Renal cortical epithelial cell (primary cell): ENCODE data around the gene CHMP1B. TPM values are rescaled to one million over a fixed set of nuclear protein-coding genes. Genes with fewer than 3 reads are reported as not detected.

Experiments used
- DNase-seq: peaks from one replicate; pipeline ENCODE4 v3.0.0-alpha.2; 2011; ENCODE audit warnings: low read depth
- total RNA-seq: library from RNA; depleted of rRNA; stranded (reverse); fragments of >200 nt; gene quantifications from 2 replicates; pipeline ENCODE4 v1.2.3, GENCODE V29; 2014

CHMP1B gene, protein sequence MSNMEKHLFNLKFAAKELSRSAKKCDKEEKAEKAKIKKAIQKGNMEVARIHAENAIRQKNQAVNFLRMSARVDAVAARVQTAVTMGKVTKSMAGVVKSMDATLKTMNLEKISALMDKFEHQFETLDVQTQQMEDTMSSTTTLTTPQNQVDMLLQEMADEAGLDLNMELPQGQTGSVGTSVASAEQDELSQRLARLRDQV
- 106 and 118 TPM in 2 replicates for total RNA-seq

DNA sequence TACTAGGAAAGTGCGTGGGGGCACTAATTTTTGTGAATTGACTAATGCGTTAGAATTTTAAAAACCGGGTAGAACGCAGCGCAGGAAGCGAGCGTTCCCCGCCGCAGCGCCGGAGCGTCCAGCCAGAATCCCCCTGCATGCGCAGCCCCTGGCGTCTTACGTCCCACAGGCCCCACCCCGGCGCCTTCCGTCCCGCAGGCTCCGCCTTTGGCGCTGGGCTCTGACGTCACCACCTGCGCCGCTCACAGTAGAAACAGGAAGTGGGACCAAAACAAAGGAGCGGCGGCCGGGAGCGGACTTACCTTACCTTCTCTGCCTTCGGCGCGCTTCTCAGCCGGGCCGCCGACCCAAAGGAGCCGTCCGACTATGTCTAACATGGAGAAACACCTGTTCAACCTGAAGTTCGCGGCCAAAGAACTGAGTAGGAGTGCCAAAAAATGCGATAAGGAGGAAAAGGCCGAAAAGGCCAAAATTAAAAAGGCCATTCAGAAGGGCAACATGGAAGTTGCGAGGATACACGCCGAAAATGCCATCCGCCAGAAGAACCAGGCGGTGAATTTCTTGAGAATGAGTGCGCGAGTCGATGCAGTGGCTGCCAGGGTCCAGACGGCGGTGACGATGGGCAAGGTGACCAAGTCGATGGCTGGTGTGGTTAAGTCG lies at the start of gene CHMP1B:
TSS of gene CHMP1B (plus strand) at position 268 of the 660 bp plus-strand sequence. CDS start at position 367, 99 bp downstream.
- DNase-seq, result peak; percentile 92

DNA sequence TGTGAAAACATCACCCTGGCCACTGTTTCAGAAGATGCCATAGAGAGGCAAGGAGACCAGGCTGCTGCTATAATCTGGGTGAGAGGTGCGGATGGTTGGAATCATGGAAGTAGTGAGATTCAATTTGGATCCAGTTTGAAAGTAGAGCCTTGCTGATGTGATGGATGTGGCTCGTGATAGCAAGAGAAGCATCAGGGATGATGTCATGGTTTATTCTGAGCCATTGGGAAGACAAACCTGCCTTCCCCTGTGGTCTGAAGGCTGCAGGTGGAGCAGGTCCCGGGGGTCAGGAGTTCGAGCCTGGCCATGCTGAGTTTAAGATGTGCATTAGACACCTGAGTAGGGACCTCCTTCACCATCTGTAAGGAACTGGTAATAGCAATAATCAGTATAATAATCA lies 49.6 kb upstream of the CHMP1B start:
- DNase-seq, result no peak

DNA sequence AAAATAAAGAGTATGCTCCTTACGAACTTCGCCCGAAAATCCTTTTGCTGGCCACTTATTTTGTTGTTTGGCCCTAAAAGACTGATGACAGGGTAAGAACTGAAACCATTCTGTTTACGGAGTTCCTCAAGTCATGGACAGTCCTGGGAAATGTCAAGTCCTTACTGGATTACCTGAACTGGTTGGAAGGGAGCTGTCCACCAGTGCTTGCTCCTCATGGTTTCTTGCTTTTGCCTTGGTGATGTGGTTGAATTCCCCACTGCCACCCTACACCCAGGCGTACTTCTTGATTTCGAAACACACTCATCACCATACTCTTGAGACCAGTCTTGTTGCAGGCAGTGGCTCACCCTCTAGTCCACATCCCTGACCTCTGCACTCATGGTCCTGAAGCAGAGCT lies 49.1 kb upstream of the CHMP1B start:
- DNase-seq, result no peak

DNA sequence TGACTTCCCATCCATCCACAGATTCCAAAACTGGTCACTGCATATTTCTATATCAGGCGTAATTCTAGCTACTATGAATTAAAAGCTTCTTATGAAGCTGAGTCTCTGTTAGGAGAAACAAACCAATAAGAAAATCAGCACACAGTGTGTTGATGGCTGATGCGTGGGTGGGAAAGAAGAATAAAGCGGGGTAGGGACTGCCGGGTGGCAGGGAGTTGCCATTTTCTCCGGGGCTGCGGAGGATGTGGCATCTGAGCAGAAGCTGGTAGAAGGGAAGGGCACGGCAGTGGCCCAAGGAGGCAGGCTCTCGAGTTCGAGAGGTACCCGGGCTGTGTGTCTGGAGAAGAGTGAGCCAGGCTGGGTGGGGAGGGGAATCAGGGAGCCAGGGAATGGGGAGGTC lies 48.6 kb upstream of the CHMP1B start:
- no peak for DNase-seq

DNA sequence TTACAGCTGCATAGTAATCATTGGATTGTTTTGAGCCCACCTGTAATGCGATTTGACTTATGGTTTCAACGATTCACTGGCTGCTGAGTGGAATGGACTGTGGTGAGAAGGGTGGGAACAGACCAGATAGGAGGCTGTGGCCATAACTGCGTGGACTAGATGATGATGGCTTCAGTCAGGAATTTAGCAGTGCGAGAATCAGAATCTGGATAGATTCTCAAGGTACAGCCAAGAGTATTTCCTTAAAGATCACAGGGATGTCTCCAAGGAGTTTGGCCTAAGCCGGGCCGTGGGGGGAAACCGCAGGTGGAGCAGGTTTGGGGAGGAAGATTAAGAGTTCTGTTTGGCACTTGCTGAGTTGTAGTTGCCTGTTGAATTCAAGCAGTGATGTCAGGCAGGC lies 44.0 kb upstream of the CHMP1B start:
- no peak for DNase-seq

DNA sequence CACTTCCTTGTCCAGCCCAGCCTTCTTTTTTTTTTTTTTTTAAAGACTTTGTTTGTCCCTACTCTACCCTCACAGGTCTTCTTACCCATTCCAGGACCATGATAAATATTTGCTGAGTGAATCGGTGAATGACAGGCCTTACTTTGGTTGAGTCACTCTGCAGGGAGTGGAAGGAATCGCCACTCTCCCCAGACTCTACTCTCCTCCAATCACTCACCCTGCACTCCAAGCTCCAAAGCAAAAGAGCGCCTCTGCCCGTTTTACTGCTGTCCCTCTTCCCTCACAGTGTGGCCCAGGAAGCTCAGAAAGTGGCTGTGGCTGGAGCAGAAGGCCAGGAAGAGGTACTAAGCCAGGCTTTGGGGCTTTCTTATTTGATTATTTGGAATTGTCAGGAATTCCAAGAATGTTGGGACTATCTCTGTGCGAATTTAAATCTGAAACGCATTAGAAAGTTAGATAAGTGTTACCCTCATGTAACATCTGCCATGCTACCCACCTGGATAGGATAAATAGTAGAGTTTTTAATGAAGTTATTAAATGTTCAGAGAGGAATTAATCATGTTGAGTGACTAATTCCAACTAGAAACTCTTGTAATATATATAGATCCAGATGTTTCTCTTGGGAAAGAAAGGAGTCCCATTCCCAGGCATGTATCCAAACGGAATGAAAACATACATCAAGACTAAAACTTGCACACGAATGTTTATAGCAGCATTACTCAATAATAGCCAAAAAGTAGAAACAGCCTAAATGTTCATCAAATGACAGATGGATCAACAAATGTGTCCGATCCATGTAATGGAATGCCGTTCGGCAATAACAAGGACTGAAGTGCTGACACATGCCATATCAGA lies 43.0 kb upstream of the CHMP1B start:
- peak; percentile 81 for DNase-seq

DNA sequence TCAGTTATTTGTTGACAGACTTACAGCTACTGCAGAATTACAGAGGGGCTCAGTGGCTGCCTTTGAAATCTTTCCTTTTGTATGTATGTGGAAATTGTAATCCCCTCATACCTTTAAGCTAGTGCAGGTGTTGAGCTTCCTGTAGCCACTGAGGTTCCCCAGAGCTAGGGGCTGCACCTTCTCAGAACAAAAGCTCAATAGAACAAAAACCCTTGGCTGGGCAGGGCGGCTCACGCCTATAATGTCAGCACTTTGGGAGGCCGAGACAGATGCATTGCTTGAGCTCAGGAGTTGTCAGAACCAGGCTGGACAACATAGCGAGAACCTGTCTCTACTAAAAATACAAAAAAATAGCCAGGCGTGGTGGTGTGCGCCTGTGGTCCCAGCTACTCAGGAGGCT lies 41.3 kb upstream of the CHMP1B start:
- DNase-seq, result no peak

DNA sequence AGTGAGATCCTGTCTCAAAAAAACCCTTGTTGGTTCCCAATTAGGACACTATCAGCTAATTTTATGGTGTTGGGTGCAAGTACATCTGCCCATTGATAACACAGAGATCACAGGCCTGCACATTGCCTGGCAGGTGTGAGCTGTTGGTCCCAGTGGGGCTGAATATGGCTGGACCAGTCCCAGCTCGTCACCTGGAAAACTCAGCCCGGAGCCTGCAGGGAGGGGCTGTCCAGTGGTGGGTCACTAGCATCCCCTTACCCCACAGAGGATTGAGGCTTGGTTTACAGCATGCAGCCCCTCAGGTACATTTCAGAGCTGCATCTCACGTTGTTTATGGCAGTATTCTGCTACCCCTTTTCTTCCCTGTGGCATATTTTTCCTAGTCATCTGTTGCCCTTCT lies 40.8 kb upstream of the CHMP1B start:
- DNase-seq, result no peak

DNA sequence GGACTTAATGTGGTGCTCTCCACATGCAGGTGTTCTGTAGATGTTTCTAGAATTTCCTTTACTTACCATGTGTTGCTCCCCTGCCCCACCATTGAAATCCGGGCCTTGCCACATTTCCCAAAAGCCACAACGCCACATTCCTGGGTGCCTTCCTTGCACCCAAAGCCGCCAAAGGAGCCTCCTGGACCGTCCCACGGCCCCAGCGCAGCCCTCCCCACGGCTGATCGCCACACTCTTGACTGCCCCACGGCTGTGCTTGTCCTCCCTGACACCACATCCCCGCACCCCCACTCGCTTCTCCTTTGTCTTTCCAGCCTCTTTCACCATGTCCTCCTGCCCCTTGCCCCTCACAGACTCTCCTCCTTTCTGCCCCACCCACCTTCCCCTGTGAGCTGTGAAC lies 40.2 kb upstream of the CHMP1B start:
- no peak for DNase-seq

DNA sequence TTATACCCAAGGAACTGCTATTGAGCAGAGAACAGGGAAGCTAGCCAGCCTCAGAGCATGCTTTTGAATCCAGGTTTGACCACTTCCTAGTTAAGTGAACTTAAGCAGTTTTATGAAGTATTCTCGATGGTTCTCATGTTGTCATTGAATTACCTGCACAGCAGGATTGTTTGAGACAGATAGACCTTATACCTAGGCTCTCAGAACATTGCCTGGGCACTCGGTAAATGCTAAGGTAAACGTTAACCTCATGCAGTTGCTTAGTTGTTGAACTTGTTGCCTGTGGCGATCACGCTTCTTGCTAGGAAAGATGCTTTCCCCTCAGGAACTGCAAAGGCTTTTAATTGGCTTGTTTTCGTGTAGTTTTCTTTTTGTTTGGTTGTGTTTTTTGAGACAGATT lies 34.0 kb upstream of the CHMP1B start:
- DNase-seq, result no peak

DNA sequence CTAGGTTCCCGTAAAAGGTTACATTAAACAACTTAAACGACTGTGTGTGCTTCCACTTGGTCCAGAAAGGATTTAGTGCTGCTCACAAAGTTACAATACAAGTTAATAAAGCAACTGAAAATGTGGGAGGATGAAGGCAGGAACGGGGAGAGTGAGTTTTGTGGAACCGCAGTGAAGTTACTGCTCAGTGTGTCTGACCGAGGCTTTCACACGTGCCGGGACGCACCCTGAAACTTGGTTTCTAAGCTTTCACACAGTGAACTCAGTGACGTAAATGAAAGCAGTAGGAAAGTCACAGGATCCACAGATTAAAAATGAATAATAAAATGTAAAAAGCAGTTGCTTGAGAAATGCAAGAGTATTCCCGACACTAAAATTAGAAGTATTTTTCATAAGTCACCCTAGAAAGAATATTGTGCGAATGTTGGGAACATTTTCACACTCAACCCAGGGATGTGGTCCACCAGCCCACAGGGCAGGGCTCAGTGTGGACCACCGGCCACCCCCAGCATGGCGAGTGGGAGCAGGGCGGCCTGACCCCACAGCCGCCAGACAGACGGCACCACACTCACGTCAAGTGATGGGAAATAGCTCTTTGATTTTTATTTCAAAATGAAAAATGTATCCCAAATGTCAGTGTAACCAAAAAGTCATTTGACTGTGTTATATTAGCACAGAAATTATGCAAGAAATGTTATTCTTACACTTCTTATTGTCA lies 32.6 kb upstream of the CHMP1B start:
- no peak for DNase-seq

DNA sequence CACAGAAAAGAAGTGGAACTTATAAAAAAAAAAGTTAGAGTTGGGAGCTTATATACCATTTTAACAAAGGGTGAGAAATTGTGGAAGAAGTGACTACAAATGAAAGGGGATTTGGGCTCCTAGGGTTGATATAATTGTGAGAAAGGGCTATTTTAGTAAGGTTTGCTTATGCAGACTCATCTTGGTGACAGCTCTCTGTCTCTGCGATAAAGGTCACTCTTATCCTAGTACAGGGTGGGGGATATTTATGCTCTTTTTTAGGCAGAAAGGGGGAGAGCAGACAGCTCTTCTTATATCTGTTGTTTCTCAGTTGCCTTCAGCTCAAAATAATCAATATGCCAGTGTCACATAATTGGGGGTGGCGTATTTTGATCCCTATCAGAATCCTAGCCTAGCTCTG lies 31.3 kb upstream of the CHMP1B start:
- no peak for DNase-seq

DNA sequence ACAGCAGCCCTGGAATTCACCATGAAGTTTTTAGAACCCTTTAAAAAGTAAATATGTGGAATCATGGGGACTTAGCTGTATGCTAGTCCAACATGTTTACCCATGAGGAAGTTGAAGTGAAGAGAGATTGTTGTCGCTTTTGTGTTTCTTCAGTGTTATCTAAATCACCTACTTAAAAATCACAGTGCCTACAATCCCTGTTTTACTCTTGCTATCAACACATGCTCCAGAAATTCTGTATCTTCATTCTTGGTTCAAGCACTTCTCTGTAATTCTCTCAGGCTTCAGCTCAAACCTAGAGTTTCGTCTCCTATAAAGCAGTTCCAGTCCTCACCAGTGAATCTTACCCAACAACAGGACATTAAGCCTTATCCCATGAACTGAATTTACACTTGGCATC lies 30.5 kb upstream of the CHMP1B start:
- no peak for DNase-seq

DNA sequence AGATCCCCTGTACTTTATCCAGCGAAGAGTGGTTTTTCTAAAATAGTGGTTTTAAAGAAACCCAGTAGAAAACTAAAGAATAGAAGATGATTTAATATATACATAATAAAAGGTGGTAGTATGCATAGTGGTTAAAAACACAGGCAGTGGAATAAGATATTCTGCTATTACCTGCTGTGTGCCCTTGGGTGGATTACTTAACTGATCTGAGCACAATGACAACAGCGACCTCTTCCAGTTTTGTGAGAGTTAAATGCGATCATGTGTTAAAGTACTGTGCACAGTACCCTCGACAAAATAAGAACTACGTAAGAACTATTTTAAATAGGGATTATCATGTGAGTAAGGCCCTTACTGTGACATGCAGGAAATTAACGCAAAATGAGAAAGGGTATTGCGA lies 30.0 kb upstream of the CHMP1B start:
- no peak for DNase-seq

DNA sequence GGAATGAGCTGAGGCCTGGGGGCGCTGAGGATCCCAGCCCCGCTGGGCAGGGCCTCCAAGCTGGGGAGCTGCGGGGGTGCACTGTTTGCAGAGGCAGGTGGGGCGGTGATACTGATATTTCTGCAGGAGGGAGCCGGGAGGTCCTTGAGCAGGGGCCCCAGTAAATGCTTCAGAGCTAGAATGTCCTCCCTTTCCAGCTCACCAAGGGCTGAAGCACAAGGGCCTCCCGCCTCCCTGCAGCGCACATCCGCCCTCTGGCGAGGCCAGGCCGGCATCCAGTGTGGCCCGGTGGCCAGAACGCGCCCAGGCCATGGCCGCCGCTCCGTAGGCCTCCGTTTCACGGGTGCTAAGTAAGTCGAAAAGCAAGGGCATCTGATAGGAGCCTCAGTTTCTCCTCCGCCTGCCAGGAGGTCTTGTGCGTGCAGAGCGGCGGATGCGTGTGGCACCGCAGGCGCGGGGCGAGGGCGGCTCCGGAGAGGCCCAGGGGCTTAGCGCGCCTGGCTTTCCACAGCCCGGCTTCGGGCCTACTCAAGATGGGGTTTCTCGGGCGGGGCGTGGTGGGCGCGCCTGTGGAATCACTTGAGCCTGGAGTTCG lies 29.5 kb upstream of the CHMP1B start:
- no peak for DNase-seq

DNA sequence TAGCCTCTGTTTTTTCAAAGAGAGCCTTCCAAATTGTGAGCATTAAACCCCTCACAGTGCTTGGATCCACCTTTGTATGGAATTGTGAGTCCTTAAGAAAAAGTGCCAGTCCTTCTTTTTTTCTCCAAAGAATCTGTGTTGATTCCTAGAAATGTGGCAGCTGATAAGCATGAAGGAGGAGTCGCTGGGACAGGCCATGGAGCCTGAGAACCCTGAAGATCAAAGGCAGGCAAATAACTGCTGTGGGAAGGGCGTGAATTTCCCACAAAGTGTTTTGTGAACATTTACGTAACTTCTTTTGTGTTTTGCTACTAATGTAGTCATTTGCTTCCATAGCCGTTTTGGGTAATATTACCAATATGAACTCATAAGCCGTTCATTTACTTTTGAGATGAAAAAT lies 27.7 kb upstream of the CHMP1B start:
- DNase-seq, result no peak

DNA sequence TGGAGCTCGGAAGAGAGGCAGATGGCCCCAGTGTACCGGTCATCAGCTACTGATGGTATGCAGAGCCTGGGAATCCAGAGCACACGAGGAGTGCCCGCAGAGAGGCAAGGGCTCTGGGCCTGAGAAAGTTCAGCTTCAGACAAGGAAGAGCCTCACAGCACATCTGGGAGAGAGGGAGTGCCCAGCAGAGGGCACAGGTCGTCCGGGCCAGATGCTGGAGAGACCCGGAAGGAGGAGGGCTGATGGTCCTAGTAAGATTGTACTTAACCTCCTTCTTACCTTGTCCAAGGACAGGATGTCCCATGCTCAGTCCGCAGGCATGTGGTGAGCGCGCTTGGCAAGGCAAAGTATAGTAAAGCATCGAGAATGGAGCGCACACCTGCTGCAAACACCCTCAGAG lies 24.4 kb upstream of the CHMP1B start:
- no peak for DNase-seq

DNA sequence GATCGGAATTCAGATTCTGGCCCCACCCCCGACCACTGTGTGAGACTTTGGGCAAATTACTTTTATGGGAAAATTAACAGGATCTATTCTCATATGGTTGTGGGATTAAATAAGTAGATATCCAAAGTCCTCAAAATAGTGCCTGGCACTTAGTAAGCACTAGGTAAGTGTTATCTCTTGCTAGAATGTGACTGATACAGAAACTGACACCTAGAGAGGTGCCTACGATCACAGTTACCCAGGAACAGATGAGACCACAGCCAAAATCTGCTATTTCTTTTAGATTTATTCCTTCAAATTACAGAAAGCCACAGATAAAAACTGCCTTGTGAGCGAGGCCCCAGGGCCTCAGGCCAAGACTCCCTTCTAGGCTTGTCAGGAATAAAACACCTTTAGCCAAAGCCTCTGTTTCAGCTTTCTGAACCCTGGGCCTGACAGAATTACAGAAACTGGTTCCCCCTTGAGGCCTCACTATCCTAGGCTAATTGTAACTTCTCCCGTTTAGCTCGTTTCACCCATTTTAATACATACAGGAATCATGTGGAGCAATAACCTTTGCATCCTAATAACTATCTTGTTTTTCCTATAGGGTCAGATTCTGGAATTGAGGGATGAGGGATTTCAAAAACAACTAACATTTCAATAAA lies 22.3 kb upstream of the CHMP1B start:
- DNase-seq, result no peak

DNA sequence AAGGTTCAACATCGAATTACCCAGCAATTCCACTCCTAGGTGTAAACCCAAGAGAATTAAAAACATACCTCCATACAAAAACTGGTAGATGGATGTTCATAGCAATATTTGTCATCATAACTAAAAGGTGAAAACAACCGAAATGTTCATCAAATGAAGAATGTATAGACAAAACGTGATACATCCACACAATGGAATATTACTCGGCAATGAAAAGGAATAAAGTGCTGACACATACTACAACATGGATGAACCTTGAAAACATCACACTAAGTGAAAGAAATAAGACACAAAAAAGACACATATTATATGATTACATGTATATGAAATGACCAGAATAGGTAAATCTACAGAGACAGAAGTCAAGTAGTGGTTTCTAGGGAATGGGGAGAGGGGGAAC lies 20.6 kb upstream of the CHMP1B start:
- DNase-seq, result no peak

DNA sequence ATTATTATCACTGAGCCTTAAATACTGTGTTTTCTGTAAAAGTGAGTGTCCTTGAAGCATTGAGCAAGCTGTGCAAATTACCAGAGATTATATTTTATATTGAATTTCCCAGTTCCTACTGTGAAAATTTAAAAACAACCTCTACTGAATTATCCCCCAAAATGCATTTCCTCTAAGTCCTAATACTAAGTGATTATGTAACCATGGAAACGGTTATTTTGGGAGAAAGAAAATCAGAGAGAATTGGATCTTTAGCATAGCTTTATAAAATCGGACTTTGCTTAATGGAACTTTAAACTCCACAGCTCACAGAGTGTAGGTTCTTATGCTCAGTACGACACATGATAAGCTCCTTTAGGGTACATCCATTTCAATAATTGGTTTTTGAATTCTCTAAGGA lies 19.3 kb upstream of the CHMP1B start:
- no peak for DNase-seq

DNA sequence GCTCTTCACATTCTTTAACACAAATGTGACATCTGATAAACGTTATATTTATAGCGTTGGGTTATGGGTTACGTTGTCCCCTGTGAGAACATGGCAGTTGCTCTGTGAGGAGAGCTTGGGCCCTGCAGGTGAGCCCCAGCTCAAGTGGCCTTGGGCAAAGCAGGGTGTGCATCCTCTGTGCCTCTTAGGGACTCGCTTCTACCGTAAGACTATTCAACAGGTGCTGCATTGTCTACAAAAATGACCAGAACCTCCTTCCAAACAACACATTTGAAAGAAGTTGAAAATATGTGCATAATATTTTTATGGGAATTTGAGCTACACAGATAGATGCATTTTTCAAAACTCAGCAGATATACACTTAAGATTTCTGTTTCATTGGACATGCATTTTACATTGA lies 16.4 kb upstream of the CHMP1B start:
- DNase-seq, result no peak

DNA sequence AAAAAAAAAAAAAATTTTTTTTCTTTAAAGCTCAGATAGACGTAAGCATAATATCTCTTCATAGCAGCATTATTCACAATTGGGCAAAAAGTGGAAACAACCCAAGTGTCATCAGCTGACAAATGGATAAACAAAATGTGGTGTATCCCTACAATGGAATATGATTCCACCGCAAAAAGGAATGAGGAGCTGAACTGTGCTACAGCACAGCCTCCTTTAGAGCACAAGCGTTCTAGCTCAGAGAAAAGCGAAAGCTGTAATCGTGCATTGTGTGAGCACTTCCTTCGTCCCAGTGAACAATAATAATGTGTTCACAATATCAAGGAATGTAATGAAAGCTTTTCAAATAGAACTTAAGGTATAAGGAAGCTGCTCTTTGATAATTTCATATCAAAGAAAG lies 11.7 kb upstream of the CHMP1B start:
- no peak for DNase-seq
